Measurements from ENCODE around the gene CDKL4. TPM values are rescaled to one million over a fixed set of nuclear protein-coding genes. Genes with fewer than 3 reads are reported as not detected.

CDKL4 gene
- polyA plus RNA-seq, 2 of the 4 experiments (the other 2 are of a cell fraction): 0.06 TPM; not detected in 1

DNA sequence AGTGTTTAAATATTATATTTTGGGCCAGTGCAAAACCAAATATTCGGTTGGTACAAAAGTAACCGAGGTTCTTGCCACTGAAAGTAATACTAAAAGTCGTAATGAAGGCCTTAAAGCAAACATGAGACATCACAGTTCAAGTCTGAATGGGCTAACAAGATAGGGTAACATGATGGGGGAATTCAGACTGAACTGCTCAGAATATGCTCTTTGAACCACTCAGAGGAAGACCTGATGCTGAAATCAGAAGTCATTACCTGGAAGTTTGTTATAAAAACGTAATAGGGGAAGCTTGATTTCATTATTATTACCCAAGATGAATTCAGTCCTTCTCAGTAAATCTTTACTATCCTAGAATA lies 26.6 kb downstream of the CDKL4 start (continued):
- TF ChIP-seq ZNF302 (CRISPR knock-in tag; IDR thresholded peaks at IDR 0.05) (no peak), FOSB (CRISPR knock-in tag; IDR thresholded peaks at IDR 0.05) (no peak), BHLHE40 (IDR thresholded peaks at IDR 0.05; ENCODE audit: low read depth, low read length) (no peak), MYC (IDR thresholded peaks at IDR 0.05; ENCODE audit: borderline replicate concordance, low read length) (no peak), FOSL2 (IDR thresholded peaks at IDR 0.05) (no peak), FOSL2 (CRISPR knock-in tag; IDR thresholded peaks at IDR 0.05) (no peak)
- TF ChIP-seq, protein P1, sequence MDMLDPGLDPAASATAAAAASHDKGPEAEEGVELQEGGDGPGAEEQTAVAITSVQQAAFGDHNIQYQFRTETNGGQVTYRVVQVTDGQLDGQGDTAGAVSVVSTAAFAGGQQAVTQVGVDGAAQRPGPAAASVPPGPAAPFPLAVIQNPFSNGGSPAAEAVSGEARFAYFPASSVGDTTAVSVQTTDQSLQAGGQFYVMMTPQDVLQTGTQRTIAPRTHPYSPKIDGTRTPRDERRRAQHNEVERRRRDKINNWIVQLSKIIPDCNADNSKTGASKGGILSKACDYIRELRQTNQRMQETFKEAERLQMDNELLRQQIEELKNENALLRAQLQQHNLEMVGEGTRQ (IDR thresholded peaks at IDR 0.05): no peak
- TF ChIP-seq, protein P2, sequence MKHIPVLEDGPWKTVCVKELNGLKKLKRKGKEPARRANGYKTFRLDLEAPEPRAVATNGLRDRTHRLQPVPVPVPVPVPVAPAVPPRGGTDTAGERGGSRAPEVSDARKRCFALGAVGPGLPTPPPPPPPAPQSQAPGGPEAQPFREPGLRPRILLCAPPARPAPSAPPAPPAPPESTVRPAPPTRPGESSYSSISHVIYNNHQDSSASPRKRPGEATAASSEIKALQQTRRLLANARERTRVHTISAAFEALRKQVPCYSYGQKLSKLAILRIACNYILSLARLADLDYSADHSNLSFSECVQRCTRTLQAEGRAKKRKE (CRISPR knock-in tag; IDR thresholded peaks at IDR 0.05; ENCODE audit: low read depth): no peak

- no peak for FAIRE-seq
- WGBS (ENCODE audit: missing lambda C conversion rate): 81% methylated on average over 12 of the region's 12 CpGs
- no peak for ATAC-seq
- ChIA-PET POLR2A (no interaction called here), CTCF (interaction anchor here (1.0 to 4.4 kb wide), 2 partner anchors 12 to 92 kb away, joined by 3 to 33 read pairs; no protein-coding TSS in a partner anchor)
- TF ChIP-seq MYC (IDR thresholded peaks at IDR 0.05; ENCODE audit: borderline replicate concordance, low read length) (no peak), ZFP36 (IDR thresholded peaks at IDR 0.05; ENCODE audit: borderline replicate concordance, partially characterized antibody) (no peak), REST (IDR thresholded peaks at IDR 0.05) (no peak), SREBF2 (IDR thresholded peaks at IDR 0.05) (no peak)
- DNase-seq (ENCODE audit: low read depth in 1 of 2, low spot score in 1 of 2): no peak
- no peak overlapping the region for H3K4me2 ChIP-seq
- no peaks in the 10 kb centered on the region for H3K9me3 ChIP-seq
- H3K4me1 ChIP-seq: no peaks in the 10 kb centered on the region
- H3K4me3 ChIP-seq: no peak overlapping the region
- no peak overlapping the region for H3K27ac ChIP-seq
Measured at GRCh38 chr2:39216346-39217191, 27.2 kb downstream of the CDKL4 start.

DNA sequence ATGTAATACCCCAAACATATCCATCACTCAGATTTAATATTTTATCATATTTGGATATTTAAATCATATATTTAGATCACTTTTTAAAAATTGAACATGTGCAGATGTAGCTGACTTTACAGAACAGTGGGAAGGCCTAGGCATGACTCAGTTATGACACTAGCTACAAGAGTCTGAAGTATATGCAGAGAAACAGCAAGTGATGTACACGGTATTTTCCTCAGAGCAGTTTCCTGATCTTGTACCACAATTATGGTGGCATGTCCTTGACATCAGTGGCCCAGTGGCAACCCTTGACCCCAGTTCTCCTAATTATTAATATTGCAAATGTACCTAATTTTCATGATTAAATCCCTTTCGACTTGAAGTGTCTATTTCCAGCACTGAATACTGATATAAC lies 28.2 kb downstream of the CDKL4 start:
- H3K9me3 ChIP-seq: no peaks in the 10 kb centered on the region
- no peak for DNase-seq (ENCODE audit: low read depth in 1 of 2, low spot score in 1 of 2)
- H3K4me1 ChIP-seq: no peaks in the 10 kb centered on the region
- no peak for FAIRE-seq
- no peak overlapping the region for H3K27ac ChIP-seq
- H3K4me3 ChIP-seq: no peak overlapping the region
- ChIA-PET POLR2A (no interaction called here), CTCF (no interaction called here)
- TF ChIP-seq, protein P2 (CRISPR knock-in tag; IDR thresholded peaks at IDR 0.05; ENCODE audit: low read depth): no peak
- TF ChIP-seq EHF (CRISPR knock-in tag; IDR thresholded peaks at IDR 0.05) (no peak), NPAS2 (CRISPR knock-in tag; IDR thresholded peaks at IDR 0.05; ENCODE audit: borderline replicate concordance) (no peak), RCOR1 (IDR thresholded peaks at IDR 0.05; ENCODE audit: low read depth, low read length) (no peak), ZNF302 (CRISPR knock-in tag; IDR thresholded peaks at IDR 0.05) (no peak), GATA3 (IDR thresholded peaks at IDR 0.05; ENCODE audit: borderline replicate concordance) (no peak), HDAC2 (IDR thresholded peaks at IDR 0.05) (no peak), TP53 (CRISPR knock-in tag; IDR thresholded peaks at IDR 0.05) (no peak)
- TF ChIP-seq, protein P3, sequence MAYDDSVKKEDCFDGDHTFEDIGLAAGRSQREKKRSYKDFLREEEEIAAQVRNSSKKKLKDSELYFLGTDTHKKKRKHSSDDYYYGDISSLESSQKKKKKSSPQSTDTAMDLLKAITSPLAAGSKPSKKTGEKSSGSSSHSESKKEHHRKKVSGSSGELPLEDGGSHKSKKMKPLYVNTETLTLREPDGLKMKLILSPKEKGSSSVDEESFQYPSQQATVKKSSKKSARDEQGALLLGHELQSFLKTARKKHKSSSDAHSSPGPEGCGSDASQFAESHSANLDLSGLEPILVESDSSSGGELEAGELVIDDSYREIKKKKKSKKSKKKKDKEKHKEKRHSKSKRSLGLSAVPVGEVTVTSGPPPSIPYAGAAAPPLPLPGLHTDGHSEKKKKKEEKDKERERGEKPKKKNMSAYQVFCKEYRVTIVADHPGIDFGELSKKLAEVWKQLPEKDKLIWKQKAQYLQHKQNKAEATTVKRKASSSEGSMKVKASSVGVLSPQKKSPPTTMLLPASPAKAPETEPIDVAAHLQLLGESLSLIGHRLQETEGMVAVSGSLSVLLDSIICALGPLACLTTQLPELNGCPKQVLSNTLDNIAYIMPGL (CRISPR knock-in tag; IDR thresholded peaks at IDR 0.05; ENCODE audit: borderline replicate concordance): no peak
- no peak for ATAC-seq
- no peak overlapping the region for H3K4me2 ChIP-seq
- WGBS (ENCODE audit: missing lambda C conversion rate): 58% methylated on average over 2 of the region's 2 CpGs

Measured in A549 (cell line).